ENCODE results near the gene TCF7L1.

The TCF7L1 gene

DNA sequence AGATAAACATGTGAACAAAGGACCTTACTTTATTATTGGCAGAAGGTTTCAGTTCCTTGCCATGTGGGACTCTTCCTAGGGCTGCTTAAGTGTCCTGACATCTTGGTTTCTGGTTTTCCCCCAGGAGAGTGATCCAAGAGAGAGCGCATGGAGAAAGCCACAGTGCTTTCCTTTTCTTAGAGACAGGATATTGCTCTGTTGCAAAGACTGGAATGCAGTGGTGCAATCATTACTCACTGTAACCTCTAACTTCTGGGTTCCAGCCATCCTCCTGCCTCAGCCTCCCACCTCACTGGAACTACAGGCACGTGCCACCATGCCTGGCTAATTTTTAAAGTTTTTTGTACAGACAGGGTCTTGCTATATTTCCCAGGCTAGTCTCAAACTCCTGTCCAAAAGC lies 38.1 kb upstream of the TCF7L1 start:
- Histone ChIP-seq H3K4me3 (ENCODE audit: low read depth, low read length, poor library complexity, severe bottlenecking) (no peak overlapping the region), H3F3A (ENCODE audit: insufficient read depth, low read length) (no peaks in the 10 kb centered on the region), H3K9ac (ENCODE audit: low read length) (no peak overlapping the region), H3K9me2 (ENCODE audit: low read depth, low read length) (no peaks in the 10 kb centered on the region), H3K9me3 (ENCODE audit: low read length) (no peaks in the 10 kb centered on the region), H2AFZ (ENCODE audit: low read length) (no peak overlapping the region), H3K36me3 (ENCODE audit: insufficient read depth, low read length) (no peaks in the 10 kb centered on the region), H3K4me1 (ENCODE audit: insufficient read depth, low read length, severe bottlenecking) (no peaks in the 10 kb centered on the region), H4K20me1 (ENCODE audit: insufficient read depth, low read length) (no peaks in the 10 kb centered on the region), H3K27me3 (ENCODE audit: insufficient read depth, low read length) (no peaks in the 10 kb centered on the region), H3K79me2 (ENCODE audit: insufficient read depth, low read length) (no peaks in the 10 kb centered on the region), H3K27ac (ENCODE audit: low read depth, low read length, poor library complexity, severe bottlenecking) (no peak overlapping the region), H3K4me2 (ENCODE audit: low read length) (no peak overlapping the region)
- TF ChIP-seq EZH2 (IDR thresholded peaks at IDR 0.05; ENCODE audit: borderline replicate concordance, low read length) (no peak), CTCF (IDR thresholded peaks at IDR 0.05; ENCODE audit: low read length) (no peak)

- Histone ChIP-seq H3K79me2 (ENCODE audit: insufficient read depth, low read length) (no peaks in the 10 kb centered on the region), H3F3A (ENCODE audit: insufficient read depth, low read length) (no peaks in the 10 kb centered on the region), H3K27ac (ENCODE audit: low read depth, low read length, poor library complexity, severe bottlenecking) (no peak overlapping the region), H3K9me2 (ENCODE audit: low read depth, low read length) (no peaks in the 10 kb centered on the region), H3K36me3 (ENCODE audit: insufficient read depth, low read length) (no peaks in the 10 kb centered on the region), H3K9ac (ENCODE audit: low read length) (no peak overlapping the region), H3K4me3 (ENCODE audit: low read depth, low read length, poor library complexity, severe bottlenecking) (no peak overlapping the region), H3K4me2 (ENCODE audit: low read length) (no peak overlapping the region), H3K9me3 (ENCODE audit: low read length) (no peaks in the 10 kb centered on the region), H2AFZ (ENCODE audit: low read length) (no peak overlapping the region), H3K4me1 (ENCODE audit: insufficient read depth, low read length, severe bottlenecking) (no peaks in the 10 kb centered on the region), H3K27me3 (ENCODE audit: insufficient read depth, low read length) (no peaks in the 10 kb centered on the region), H4K20me1 (ENCODE audit: insufficient read depth, low read length) (no peaks in the 10 kb centered on the region)
- TF ChIP-seq EZH2 (IDR thresholded peaks at IDR 0.05; ENCODE audit: borderline replicate concordance, low read length): no peak
- no peak for TF ChIP-seq CTCF (IDR thresholded peaks at IDR 0.05; ENCODE audit: low read length)
Measured at GRCh38 chr2:85096616-85097015, 36.6 kb upstream of the TCF7L1 start.

DNA sequence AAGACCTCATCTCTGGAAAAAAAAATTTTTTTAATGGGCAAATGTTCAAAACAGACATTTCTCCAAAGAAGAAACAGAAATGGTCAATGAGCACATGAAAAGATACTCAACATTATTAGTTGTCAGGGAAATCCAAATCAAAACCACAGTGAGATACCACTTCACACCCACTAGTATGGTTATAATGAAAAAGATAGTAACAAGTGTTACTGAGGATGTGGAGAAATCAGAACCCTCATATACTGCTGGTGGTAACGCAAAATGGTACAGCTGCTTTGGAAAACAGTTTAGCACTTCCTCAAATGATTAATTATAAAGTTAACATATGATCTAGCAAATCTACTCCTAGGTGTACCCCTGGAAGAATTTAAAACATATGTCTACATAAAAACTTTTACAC lies 29.0 kb upstream of the TCF7L1 start:
- no peak for TF ChIP-seq CTCF (IDR thresholded peaks at IDR 0.05; ENCODE audit: low read length)
- H4K20me1 ChIP-seq (ENCODE audit: insufficient read depth, low read length): no peaks in the 10 kb centered on the region
- no peak overlapping the region for H3K4me2 ChIP-seq (ENCODE audit: low read length)
- no peak overlapping the region for H3K9ac ChIP-seq (ENCODE audit: low read length)
- H3K36me3 ChIP-seq (ENCODE audit: insufficient read depth, low read length): no peaks in the 10 kb centered on the region
- no peaks in the 10 kb centered on the region for H3F3A ChIP-seq (ENCODE audit: insufficient read depth, low read length)
- H3K9me2 ChIP-seq (ENCODE audit: low read depth, low read length): no peaks in the 10 kb centered on the region
- H3K27me3 ChIP-seq (ENCODE audit: insufficient read depth, low read length): no peaks in the 10 kb centered on the region
- no peak overlapping the region for H3K27ac ChIP-seq (ENCODE audit: low read depth, low read length, poor library complexity, severe bottlenecking)
- no peak overlapping the region for H2AFZ ChIP-seq (ENCODE audit: low read length)
- H3K4me3 ChIP-seq (ENCODE audit: low read depth, low read length, poor library complexity, severe bottlenecking): no peak overlapping the region
- no peaks in the 10 kb centered on the region for H3K79me2 ChIP-seq (ENCODE audit: insufficient read depth, low read length)
- no peaks in the 10 kb centered on the region for H3K9me3 ChIP-seq (ENCODE audit: low read length)
- H3K4me1 ChIP-seq (ENCODE audit: insufficient read depth, low read length, severe bottlenecking): no peaks in the 10 kb centered on the region

Measured in OCI-LY1 (cell line).